Measurements from ENCODE around the gene ANKRD34A. TPM values are rescaled to one million over a fixed set of nuclear protein-coding genes. Genes with fewer than 3 reads are reported as not detected.
A peak's percentile ranks its signal among the peaks of the same experiment; 100 is the strongest.

ANKRD34A gene
- total and polyA plus RNA-seq, 2 of the 13 experiments (the other 11 are each of a cell fraction or from before 2014, with no cell fraction given), result 0.05 to 0.07 TPM

DNA sequence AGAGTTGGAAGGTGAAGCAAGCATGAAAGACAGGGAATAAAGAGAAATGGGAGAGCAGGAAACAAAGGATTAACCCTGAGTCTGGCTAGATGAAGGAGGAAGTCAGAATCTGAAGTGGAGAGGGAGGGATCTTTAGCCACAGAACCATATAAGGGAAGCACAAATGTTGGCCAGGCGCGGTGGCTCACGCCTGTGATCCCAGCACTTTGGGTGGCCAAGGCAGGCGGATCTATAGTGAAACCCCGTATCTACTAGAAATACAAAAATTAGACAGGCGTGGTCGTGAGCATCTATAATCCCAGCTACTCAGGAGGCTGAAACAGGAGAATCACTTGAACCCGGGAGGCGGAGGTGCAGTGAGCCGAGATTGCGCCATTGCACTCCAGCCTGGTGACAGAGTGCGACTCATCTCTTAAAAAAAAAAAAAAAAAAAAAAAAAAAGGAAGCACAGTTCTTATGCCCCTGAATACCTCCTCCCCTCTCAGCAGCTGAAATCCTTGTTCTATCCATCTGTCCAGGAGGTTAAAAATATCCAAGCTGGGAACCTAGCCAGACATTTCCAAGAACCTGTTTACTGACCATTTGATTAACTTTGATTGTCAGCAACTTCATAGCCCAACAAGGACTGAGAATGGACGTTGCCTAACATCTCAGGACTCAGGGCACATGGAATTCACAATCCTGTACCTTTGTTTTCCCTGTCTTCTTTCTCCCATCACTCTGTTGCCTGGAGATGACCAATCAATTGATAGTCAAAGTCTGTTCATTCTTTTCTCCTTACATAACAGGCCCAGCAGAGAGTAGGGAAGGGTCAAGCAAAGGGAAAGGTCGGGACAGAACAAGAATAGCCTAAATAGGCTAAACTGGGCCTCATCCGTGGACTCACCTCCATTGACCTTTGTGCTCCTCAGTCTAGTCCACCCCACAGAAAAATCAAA lies 21.4 kb upstream of the ANKRD34A start (continued):
- TF ChIP-seq BCL6 (CRISPR knock-in tag; IDR thresholded peaks at IDR 0.05) (peak; percentile 87), ARID3A (IDR thresholded peaks at IDR 0.05; ENCODE audit: low read depth, low read length) (peak; percentile 37; the same call in 1 of the 2 replicates), TEAD3 (CRISPR knock-in tag; optimal IDR thresholded peaks at IDR 0.05; ENCODE audit: borderline replicate concordance) (peak; percentile 26), ZNF772 (CRISPR knock-in tag; IDR thresholded peaks at IDR 0.05) (0 out of 2 replicates have a peak, but pooled peaks have one; percentile 47), HDAC2 (CRISPR knock-in tag; IDR thresholded peaks at IDR 0.05) (0 out of 2 replicates have a peak, but pooled peaks have one; percentile 33), DMAP1 (CRISPR knock-in tag; IDR thresholded peaks at IDR 0.05) (no peak), NFYB (CRISPR knock-in tag; IDR thresholded peaks at IDR 0.05) (0 out of 2 replicates have a peak, but pooled peaks have one; percentile 36), TBX3 (IDR thresholded peaks at IDR 0.05; ENCODE audit: borderline replicate concordance) (no peak), MEF2D (CRISPR knock-in tag; IDR thresholded peaks at IDR 0.05) (peak; percentile 59; the same call in 1 of the 2 replicates), TGIF2 (CRISPR knock-in tag; IDR thresholded peaks at IDR 0.05) (0 out of 2 replicates have a peak, but pooled peaks have one; percentile 34), DMTF1 (CRISPR knock-in tag; IDR thresholded peaks at IDR 0.05) (no peak), ZNF18 (CRISPR knock-in tag; IDR thresholded peaks at IDR 0.05; ENCODE audit: insufficient replicate concordance) (no peak), TP53 (CRISPR knock-in tag; conservative IDR thresholded peaks at IDR 0.05) (no peak), GATAD2A (CRISPR knock-in tag; IDR thresholded peaks at IDR 0.05) (0 out of 2 replicates have a peak, but pooled peaks have one; percentile 27), KAT8 (CRISPR knock-in tag; IDR thresholded peaks at IDR 0.05) (peak; percentile 35; the same call in 1 of the 2 replicates), ZNF264 (CRISPR knock-in tag; IDR thresholded peaks at IDR 0.05) (no peak), RARA (CRISPR knock-in tag; IDR thresholded peaks at IDR 0.05) (peak; percentile 87)
- TF ChIP-seq, protein P1, sequence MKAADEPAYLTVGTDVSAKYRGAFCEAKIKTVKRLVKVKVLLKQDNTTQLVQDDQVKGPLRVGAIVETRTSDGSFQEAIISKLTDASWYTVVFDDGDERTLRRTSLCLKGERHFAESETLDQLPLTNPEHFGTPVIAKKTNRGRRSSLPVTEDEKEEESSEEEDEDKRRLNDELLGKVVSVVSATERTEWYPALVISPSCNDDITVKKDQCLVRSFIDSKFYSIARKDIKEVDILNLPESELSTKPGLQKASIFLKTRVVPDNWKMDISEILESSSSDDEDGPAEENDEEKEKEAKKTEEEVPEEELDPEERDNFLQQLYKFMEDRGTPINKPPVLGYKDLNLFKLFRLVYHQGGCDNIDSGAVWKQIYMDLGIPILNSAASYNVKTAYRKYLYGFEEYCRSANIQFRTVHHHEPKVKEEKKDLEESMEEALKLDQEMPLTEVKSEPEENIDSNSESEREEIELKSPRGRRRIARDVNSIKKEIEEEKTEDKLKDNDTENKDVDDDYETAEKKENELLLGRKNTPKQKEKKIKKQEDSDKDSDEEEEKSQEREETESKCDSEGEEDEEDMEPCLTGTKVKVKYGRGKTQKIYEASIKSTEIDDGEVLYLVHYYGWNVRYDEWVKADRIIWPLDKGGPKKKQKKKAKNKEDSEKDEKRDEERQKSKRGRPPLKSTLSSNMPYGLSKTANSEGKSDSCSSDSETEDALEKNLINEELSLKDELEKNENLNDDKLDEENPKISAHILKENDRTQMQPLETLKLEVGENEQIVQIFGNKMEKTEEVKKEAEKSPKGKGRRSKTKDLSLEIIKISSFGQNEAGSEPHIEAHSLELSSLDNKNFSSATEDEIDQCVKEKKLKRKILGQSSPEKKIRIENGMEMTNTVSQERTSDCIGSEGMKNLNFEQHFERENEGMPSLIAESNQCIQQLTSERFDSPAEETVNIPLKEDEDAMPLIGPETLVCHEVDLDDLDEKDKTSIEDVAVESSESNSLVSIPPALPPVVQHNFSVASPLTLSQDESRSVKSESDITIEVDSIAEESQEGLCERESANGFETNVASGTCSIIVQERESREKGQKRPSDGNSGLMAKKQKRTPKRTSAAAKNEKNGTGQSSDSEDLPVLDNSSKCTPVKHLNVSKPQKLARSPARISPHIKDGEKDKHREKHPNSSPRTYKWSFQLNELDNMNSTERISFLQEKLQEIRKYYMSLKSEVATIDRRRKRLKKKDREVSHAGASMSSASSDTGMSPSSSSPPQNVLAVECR (CRISPR knock-in tag; IDR thresholded peaks at IDR 0.05; ENCODE audit: borderline replicate concordance), result peak; percentile 19; the same call in 1 of the 2 replicates
